ENCODE results near the gene STK10. TPM values are rescaled to one million over a fixed set of nuclear protein-coding genes. Genes with fewer than 3 reads are reported as not detected.

STK10 gene
- total RNA-seq, 3 donors from 2014 or later = 22.7 to 36.3 (median 29.9) TPM

DNA sequence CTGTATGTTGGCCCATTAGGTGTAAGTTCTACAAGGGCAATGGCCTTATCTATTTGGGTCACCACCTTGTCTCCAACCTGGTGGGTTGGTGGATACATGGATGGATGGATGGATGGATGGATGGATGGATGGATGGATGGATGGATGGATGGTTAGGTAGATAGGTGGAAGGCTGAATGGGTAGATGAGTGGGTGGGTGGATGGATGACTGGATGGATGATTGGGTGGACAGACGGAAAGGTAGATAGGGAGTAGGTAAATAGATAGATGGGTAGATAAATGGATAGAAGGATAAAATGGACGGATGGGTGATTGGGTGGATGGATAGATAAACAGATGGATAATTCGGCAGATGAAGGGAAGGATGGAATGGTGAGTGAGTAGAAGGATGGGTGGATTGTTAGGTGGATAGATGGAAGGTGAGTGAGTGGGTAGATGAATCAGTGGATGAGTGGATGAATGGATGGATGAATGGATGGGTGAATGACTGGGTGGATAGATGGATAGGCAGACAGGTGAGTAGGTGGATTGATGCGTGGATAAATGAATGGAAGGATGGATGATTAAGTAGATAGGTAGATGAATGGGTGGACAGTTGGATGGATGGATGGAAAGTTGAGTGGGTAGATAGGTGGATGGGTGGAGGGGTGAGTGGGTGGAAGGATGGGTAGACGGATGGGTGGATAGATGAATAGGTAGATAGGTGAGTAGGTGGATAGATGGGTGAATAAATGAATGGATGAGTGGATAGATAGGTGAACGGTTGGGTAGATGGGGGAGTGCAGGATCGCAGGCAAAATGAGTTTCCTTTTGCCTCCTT, 98.5 kb downstream of the STK10 start:
- Histone ChIP-seq H3K4me1 (ENCODE audit: low read depth) (no peaks in the 10 kb centered on the region), H3K36me3 (ENCODE audit: low read depth) (no peaks in the 10 kb centered on the region), H3K4me3 (no peak overlapping the region), H3K9me3 (no peaks in the 10 kb centered on the region)
- no peak for DNase-seq
- TF ChIP-seq CTCF (IDR thresholded peaks at IDR 0.05) = no peak
- ATAC-seq = no peak
- intact Hi-C loops (cut with DNase I, micrococcal nuclease) = no loop called here

- Histone ChIP-seq H3K9me3 (no peaks in the 10 kb centered on the region), H3K4me1 (ENCODE audit: low read depth) (no peaks in the 10 kb centered on the region), H3K4me3 (no peak overlapping the region), H3K36me3 (ENCODE audit: low read depth) (no peaks in the 10 kb centered on the region)
- intact Hi-C loops (cut with DNase I, micrococcal nuclease) = no loop called here
- no peak for ATAC-seq
- no peak for DNase-seq
- no peak for TF ChIP-seq CTCF (IDR thresholded peaks at IDR 0.05)
Observed at GRCh38 chr5:172088801-172089200, 99.2 kb downstream of the STK10 start.

GRCh38 chr5:172086194-172086975, 101.6 kb downstream of the STK10 start:
- TF ChIP-seq CTCF (IDR thresholded peaks at IDR 0.05) = no peak
- Histone ChIP-seq H3K9me3 (no peaks in the 10 kb centered on the region), H3K36me3 (ENCODE audit: low read depth) (no peaks in the 10 kb centered on the region), H3K4me1 (ENCODE audit: low read depth) (no peaks in the 10 kb centered on the region), H3K4me3 (no peak overlapping the region)
- DNase-seq = no peak
- peak; percentile 17 for ATAC-seq
- intact Hi-C loops (cut with DNase I, micrococcal nuclease) = no loop called here

DNA sequence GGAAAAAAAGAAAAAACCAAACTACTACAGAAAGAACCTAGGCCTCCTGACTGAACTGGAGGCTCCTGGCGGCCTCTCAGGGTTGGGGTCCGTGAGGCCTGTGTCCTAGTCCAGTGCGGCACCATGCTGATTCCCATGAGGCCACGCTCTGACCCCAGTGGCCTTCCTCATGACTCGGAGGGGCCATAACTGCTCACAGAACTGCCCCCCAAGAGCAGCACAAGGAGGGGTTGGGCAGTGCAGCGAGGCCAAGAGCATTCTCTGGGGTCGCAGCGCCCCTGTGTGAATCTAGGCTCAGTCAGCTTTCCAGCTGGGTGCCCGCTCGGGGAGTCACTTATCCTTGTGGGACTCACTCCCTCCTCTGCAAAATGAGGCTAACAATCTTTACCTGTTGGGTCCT, 102.3 kb downstream of the STK10 start:
- Histone ChIP-seq H3K9me3 (no peaks in the 10 kb centered on the region), H3K4me1 (ENCODE audit: low read depth) (no peaks in the 10 kb centered on the region), H3K4me3 (no peak overlapping the region), H3K36me3 (ENCODE audit: low read depth) (no peaks in the 10 kb centered on the region)
- TF ChIP-seq CTCF (IDR thresholded peaks at IDR 0.05) = no peak
- ATAC-seq (no peak), DNase-seq (no peak)
- intact Hi-C loops (cut with DNase I, micrococcal nuclease) = no loop called here

DNA sequence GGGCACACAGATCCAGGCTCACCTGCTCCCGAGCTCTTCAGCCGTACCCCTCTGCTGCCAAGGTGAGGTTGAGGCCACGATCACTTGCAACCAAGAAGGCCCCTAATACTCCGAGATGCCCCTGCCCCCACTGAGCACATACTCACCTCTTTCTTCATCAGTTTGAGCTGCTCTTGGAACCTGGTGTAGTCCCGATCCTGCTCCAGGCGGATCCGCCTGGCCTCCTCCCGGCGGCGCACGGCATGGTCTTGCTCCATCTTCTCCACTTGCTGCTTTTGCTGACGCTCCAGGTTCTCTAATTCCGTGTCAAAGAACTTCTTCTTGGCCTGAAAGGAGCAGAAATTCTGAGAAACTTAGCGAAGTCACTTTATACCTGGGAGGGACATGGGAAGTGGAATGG, 105.8 kb downstream of the STK10 start:
- no peaks in the 10 kb centered on the region for H3K36me3 ChIP-seq (ENCODE audit: low read depth)
- TF ChIP-seq CTCF (IDR thresholded peaks at IDR 0.05) = no peak
- peaks cover 10% of the 10 kb centered on the region for H3K4me1 ChIP-seq (ENCODE audit: low read depth)
- no peak overlapping the region for H3K4me3 ChIP-seq
- intact Hi-C loops (cut with DNase I, micrococcal nuclease) = no loop called here
- no peak for ATAC-seq
- no peak for DNase-seq
- no peaks in the 10 kb centered on the region for H3K9me3 ChIP-seq

All from mucosa of descending colon (tissue), 3 donors.